ENCODE data around the gene THRB.

Gene THRB

GRCh38 chr3:24378313-24378712 lies 116.3 kb downstream of the THRB start:
- Histone ChIP-seq H3F3A (ENCODE audit: insufficient read depth, low read length) (no peaks in the 10 kb centered on the region), H4K20me1 (ENCODE audit: insufficient read depth, low read length) (no peaks in the 10 kb centered on the region), H3K9me2 (ENCODE audit: low read depth, low read length) (no peaks in the 10 kb centered on the region), H3K9ac (ENCODE audit: low read length) (no peak overlapping the region), H3K27me3 (ENCODE audit: insufficient read depth, low read length) (no peaks in the 10 kb centered on the region), H2AFZ (ENCODE audit: low read length) (no peak overlapping the region), H3K36me3 (ENCODE audit: insufficient read depth, low read length) (no peaks in the 10 kb centered on the region), H3K4me3 (ENCODE audit: low read depth, low read length, poor library complexity, severe bottlenecking) (no peak overlapping the region), H3K9me3 (ENCODE audit: low read length) (no peaks in the 10 kb centered on the region), H3K79me2 (ENCODE audit: insufficient read depth, low read length) (no peaks in the 10 kb centered on the region), H3K27ac (ENCODE audit: low read depth, low read length, poor library complexity, severe bottlenecking) (no peak overlapping the region), H3K4me1 (ENCODE audit: insufficient read depth, low read length, severe bottlenecking) (no peaks in the 10 kb centered on the region), H3K4me2 (ENCODE audit: low read length) (no peak overlapping the region)
- TF ChIP-seq CTCF (IDR thresholded peaks at IDR 0.05; ENCODE audit: low read length) (no peak), EZH2 (IDR thresholded peaks at IDR 0.05; ENCODE audit: borderline replicate concordance, low read length) (no peak)

DNA sequence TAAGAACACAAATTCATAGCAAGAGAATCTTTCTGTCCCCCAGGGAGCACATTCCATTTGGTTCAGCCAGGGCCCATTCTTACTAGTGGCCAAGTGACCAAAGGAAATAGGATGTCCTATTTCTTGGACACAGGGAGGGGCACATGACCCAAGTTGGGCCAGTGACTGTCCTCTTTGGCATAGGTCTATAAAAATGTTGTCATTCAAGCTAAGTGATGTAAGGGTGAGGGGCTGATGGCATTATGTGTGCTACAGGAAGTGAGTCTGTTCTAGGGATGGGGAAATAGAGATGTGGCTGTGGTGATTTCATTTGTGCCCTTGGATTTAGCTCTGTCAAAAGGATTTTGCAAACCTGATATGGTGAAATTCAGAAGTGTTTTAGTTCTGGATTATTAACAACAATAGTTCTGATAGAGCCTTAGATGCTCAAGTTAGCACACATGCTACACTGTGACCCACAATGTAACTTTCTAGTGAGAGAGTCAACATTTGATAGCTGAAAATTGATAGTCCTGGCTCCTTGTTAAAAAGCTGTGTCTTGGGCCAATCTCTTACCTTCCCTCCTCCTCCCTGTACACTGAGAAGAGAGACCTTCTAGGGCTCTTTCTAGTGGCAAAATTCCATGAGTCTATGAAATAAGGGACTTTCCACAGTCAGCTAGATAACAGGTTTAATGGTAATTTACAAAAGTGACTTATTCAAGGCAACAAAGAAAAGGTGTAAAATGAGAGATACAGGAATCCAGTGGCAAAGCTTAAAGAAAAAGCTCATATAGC lies 117.2 kb downstream of the THRB start:
- Histone ChIP-seq H3K27me3 (ENCODE audit: insufficient read depth, low read length) (no peaks in the 10 kb centered on the region), H3K36me3 (ENCODE audit: insufficient read depth, low read length) (no peaks in the 10 kb centered on the region), H3K4me3 (ENCODE audit: low read depth, low read length, poor library complexity, severe bottlenecking) (no peak overlapping the region), H3K79me2 (ENCODE audit: insufficient read depth, low read length) (no peaks in the 10 kb centered on the region), H3K9me3 (ENCODE audit: low read length) (no peaks in the 10 kb centered on the region), H3K9ac (ENCODE audit: low read length) (no peak overlapping the region), H4K20me1 (ENCODE audit: insufficient read depth, low read length) (no peaks in the 10 kb centered on the region), H3F3A (ENCODE audit: insufficient read depth, low read length) (no peaks in the 10 kb centered on the region), H3K4me2 (ENCODE audit: low read length) (no peak overlapping the region), H3K27ac (ENCODE audit: low read depth, low read length, poor library complexity, severe bottlenecking) (no peak overlapping the region), H2AFZ (ENCODE audit: low read length) (no peak overlapping the region), H3K4me1 (ENCODE audit: insufficient read depth, low read length, severe bottlenecking) (no peaks in the 10 kb centered on the region), H3K9me2 (ENCODE audit: low read depth, low read length) (no peaks in the 10 kb centered on the region)
- TF ChIP-seq EZH2 (IDR thresholded peaks at IDR 0.05; ENCODE audit: borderline replicate concordance, low read length), result no peak
- TF ChIP-seq CTCF (IDR thresholded peaks at IDR 0.05; ENCODE audit: low read length), result no peak

- TF ChIP-seq CTCF (IDR thresholded peaks at IDR 0.05; ENCODE audit: low read length) (no peak), EZH2 (IDR thresholded peaks at IDR 0.05; ENCODE audit: borderline replicate concordance, low read length) (no peak)
- no peaks in the 10 kb centered on the region for H3K9me2 ChIP-seq (ENCODE audit: low read depth, low read length)
- no peaks in the 10 kb centered on the region for H3F3A ChIP-seq (ENCODE audit: insufficient read depth, low read length)
- H3K4me1 ChIP-seq (ENCODE audit: insufficient read depth, low read length, severe bottlenecking), result no peaks in the 10 kb centered on the region
- no peak overlapping the region for H2AFZ ChIP-seq (ENCODE audit: low read length)
- no peak overlapping the region for H3K4me2 ChIP-seq (ENCODE audit: low read length)
- H4K20me1 ChIP-seq (ENCODE audit: insufficient read depth, low read length), result no peaks in the 10 kb centered on the region
- H3K4me3 ChIP-seq (ENCODE audit: low read depth, low read length, poor library complexity, severe bottlenecking), result no peak overlapping the region
- H3K36me3 ChIP-seq (ENCODE audit: insufficient read depth, low read length), result no peaks in the 10 kb centered on the region
- H3K9ac ChIP-seq (ENCODE audit: low read length), result no peak overlapping the region
- no peaks in the 10 kb centered on the region for H3K9me3 ChIP-seq (ENCODE audit: low read length)
- H3K79me2 ChIP-seq (ENCODE audit: insufficient read depth, low read length), result no peaks in the 10 kb centered on the region
- H3K27ac ChIP-seq (ENCODE audit: low read depth, low read length, poor library complexity, severe bottlenecking), result no peak overlapping the region
- H3K27me3 ChIP-seq (ENCODE audit: insufficient read depth, low read length), result no peaks in the 10 kb centered on the region
Observed at GRCh38 chr3:24375947-24376384, 118.7 kb downstream of the THRB start.
